Measurements from ENCODE around the gene ALPL.
"Not testable (repeated sequence)": the region's sequence is repeated elsewhere in the genome, so short reads cannot be mapped to it uniquely, and the experiment has no call there.

Gene ALPL

DNA sequence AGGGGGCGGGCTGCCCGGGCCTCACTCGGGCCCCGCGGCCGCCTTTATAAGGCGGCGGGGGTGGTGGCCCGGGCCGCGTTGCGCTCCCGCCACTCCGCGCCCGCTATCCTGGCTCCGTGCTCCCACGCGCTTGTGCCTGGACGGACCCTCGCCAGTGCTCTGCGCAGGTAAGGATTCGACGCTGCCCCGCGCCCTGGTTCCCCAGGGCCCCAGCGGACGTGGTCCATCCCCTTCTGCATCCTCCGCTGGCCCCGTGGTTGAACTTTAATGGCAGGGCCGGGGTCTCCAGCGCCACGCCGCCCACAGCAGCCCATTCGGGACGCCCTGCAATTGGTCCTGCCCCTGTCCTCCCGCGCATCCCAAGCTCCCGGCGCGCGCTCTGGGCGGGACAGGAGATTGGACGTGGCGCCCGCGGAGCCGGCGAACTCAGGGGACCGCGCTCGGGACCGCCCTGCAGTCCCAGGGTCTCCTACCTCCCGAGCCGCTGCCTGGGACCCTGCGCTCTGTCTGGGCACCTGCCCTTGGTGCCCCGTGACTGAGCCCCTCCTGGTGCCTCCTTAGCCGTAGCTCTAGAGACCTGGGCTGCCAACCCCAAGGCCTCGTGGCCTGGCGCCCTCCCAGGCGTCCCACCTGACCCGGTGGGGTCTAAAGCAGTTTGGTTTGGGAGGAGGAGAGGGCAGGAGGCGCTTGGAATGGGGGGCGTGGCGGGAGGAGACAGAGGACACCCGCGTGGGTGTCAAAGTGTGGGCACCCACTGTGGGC, at the start of gene ALPL:
ALPL (plus strand) TSS at position 73 of the 762 bp plus-strand sequence. CDS start 44,659 bp downstream, outside the sequence.
- DNase-seq (ENCODE audit: insufficient read length, low spot score): no peak
- FAIRE-seq: no peak

DNA sequence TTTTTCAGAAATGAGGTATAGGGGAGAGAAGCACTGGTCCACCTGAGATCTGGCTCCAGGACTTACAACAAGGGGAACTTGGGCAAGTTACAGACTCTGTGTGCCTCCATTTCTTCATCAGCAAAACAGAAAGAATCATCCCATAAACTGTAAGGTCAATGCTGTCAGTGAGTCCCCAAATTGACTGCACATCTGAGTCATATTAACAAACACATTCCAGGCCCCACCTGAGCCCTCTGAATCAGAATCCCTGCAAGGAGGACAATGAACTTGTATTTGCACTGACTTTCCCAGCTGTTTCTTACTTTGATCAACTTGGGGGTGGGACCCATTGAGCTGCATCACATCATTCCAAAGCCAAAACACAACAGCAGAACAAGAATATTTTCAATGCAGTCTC, 44.1 kb upstream of the ALPL start:
- not testable (repeated sequence) for FAIRE-seq; DNase-seq (ENCODE audit: insufficient read length, low spot score)

More for the DNA sequence above, at the start of gene ALPL:
- TF ChIP-seq POLR2A (IDR thresholded peaks at IDR 0.05; ENCODE audit: low read depth, low read length): no peak

DNA sequence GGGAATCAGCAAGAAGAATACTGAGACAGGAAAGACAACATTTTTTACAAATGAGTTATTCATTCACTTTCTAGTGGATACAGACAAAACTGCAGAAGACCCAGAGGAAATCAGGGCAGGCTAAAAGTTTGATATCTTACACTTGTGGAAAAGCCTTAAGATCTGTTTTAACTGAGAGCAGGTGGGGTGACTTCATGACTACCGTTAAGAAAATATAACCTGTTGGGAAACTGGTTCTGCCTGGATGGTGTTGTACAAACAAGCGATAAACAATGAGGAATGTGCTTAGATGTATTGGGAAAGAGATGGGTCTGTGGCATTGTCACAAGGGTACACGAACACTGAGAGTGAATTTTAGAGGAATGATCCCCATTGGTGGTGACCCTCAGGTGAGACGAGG, 41.3 kb upstream of the ALPL start:
- DNase-seq (ENCODE audit: insufficient read length, low spot score); FAIRE-seq: not testable (repeated sequence)

GRCh38 chr1:21468599-21468998, 40.6 kb upstream of the ALPL start:
- no peak for DNase-seq (ENCODE audit: insufficient read length, low spot score)
- TF ChIP-seq POLR2A (IDR thresholded peaks at IDR 0.05; ENCODE audit: low read depth, low read length): no peak

DNA sequence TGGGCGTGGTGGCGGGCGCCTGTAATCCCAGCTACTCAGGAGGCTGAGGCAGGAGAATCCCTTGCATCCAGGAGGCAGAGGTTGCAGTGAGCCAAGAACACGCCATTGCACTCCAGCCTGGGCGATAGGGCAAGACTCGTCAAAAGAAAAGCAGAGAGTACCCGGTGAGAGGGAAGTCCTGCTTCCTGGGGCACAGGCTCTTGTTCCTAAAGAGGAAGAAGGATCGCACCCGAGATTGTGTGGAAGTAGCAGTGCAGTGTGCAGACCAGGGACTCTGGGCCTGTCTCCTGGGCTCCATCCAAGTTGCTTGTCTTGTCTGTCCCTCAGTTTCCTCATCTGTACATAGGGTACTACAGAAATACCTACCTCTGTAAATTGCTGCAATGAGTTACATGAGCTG, 39.6 kb upstream of the ALPL start:
- no peak for FAIRE-seq
- no peak for DNase-seq (ENCODE audit: insufficient read length, low spot score)
- TF ChIP-seq POLR2A (IDR thresholded peaks at IDR 0.05; ENCODE audit: low read depth, low read length): no peak

More at GRCh38 chr1:21468599-21468998, 40.6 kb upstream of the ALPL start:
- FAIRE-seq: no peak

GRCh38 chr1:21472861-21473260, 36.4 kb upstream of the ALPL start:
- FAIRE-seq: no peak

GRCh38 chr1:21478356-21478755, 30.9 kb upstream of the ALPL start:
- FAIRE-seq (no peak), DNase-seq (ENCODE audit: insufficient read length, low spot score) (no peak)
- no peak for TF ChIP-seq POLR2A (IDR thresholded peaks at IDR 0.05; ENCODE audit: low read depth, low read length)

More at GRCh38 chr1:21472861-21473260, 36.4 kb upstream of the ALPL start:
- no peak for DNase-seq (ENCODE audit: insufficient read length, low spot score)
- no peak for TF ChIP-seq POLR2A (IDR thresholded peaks at IDR 0.05; ENCODE audit: low read depth, low read length)

- DNase-seq (ENCODE audit: insufficient read length, low spot score); FAIRE-seq: not testable (repeated sequence)
Observed at GRCh38 chr1:21483881-21484280, 25.3 kb upstream of the ALPL start.

- no peak for DNase-seq (ENCODE audit: insufficient read length, low spot score)
- TF ChIP-seq POLR2A (IDR thresholded peaks at IDR 0.05; ENCODE audit: low read depth, low read length): no peak
- no peak for FAIRE-seq
Observed at GRCh38 chr1:21489146-21489545, 20.1 kb upstream of the ALPL start.

DNA sequence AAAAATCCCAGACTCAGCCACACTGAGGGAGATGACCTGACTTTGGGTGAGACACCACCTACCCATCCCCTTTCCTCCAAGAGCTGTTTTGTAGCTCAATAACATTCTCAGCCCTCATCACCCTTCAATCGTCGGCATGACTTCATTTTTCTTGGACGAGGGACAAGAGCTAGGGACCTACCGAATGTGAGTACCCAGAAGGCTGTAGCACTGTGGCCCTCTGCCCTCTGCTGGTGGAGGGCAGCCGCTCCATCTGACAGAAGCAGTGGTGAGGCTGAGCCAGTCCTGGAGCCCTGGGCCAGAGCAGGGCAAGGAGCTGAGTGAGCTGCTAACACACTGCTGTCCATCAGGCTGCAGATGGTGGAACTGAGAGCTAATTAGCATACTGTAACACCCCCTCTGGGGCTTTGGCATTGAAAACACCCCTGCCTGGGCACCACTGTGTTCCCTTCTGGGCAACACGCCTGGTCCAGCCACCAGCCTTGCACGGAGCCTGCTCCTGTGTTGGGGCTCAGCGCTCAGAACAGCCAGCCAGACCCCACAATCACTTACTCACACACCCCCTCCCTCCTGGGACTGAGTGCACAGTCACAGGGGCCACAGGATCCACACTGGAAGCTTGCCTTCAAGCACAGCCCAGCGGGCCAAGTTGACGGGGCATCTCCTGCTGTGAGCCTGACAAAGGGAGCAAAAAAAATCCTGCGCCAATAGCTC, 18.3 kb upstream of the ALPL start:
- FAIRE-seq (no peak), DNase-seq (ENCODE audit: insufficient read length, low spot score) (peak; percentile 61)
- TF ChIP-seq POLR2A (IDR thresholded peaks at IDR 0.05; ENCODE audit: low read depth, low read length): no peak

DNA sequence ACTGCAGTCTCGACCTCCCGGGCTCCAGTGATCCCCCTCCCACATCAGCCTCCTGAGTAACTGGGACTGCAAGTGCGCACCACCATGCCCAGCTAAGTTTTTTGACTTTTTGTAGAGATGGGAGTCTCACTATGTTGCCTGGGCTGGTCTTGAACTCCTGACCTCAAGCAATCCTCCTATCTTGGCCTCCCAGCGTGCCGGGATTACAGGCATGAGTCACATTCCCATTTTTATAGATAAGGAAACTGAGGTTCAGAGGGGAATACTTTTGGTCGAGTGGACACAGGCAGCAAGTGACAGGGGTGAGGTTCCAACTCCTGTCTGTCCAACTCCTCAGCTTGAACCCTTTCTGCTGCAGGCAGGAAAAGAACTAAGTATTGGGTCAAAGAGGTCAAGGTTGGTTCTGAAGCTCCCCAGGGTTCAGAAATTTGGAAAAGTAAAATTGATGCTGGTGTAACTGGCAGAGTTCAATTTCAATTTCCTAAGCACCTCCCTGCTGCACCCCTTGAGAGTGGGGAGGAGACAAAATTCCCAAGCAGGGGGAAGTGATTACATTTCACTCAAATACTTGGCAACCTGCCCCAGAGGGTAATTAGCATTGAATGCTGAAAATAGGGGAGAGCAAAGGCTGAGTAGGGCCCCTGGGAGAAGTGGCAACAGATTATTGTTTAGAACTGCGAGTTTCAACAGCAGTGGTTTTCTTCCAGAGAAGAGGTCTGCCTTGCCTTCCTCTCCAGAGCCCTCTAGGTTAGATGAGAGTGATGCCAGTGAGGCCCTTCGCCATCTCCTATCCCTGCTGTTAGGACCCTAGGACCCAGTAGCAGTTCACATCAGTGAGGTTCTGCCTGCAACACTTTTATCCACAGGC, 17.5 kb upstream of the ALPL start:
- DNase-seq (ENCODE audit: insufficient read length, low spot score): no peak
- no peak for FAIRE-seq

GRCh38 chr1:21492356-21492625, 16.9 kb upstream of the ALPL start:
- TF ChIP-seq POLR2A (IDR thresholded peaks at IDR 0.05; ENCODE audit: low read depth, low read length): no peak
- FAIRE-seq (no peak), DNase-seq (ENCODE audit: insufficient read length, low spot score) (no peak)

More for the DNA sequence above, 17.5 kb upstream of the ALPL start:
- TF ChIP-seq POLR2A (IDR thresholded peaks at IDR 0.05; ENCODE audit: low read depth, low read length): no peak

- FAIRE-seq (no peak), DNase-seq (ENCODE audit: insufficient read length, low spot score) (no peak)
- no peak for TF ChIP-seq POLR2A (IDR thresholded peaks at IDR 0.05; ENCODE audit: low read depth, low read length)
Observed at GRCh38 chr1:21494196-21494595, 15.0 kb upstream of the ALPL start.

DNA sequence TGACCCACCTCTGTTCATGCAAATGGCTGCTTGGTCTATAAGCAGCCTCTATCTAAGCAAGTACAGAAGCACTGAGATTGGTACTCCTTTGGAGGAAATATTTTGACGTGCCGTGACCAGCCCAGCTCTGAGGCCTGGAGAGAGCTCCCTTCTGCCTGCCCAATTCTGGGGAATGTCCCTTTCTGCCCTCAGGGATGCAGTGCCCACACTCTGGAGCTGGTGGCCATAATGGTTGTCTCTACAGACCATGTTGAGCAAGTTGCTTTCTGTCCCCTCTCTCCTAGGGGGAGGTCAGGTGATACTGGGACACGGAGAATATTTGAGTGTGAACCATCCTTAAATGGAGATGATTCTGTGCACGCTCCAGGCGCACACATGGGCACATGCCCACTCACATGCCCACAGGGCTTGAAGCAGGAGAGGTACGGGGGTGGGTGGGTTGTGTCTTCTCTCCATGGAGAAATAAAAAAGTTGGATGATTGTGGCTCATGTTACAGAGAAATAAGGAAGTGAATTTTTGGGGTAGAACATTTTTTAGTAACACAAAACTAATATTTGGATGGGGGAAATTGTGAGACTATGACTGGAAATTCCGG, 13.9 kb upstream of the ALPL start:
- FAIRE-seq (no peak), DNase-seq (ENCODE audit: insufficient read length, low spot score) (no peak)
- TF ChIP-seq POLR2A (IDR thresholded peaks at IDR 0.05; ENCODE audit: low read depth, low read length): no peak

All from H54 (cell line).